GM19395 (cell line): ENCODE data around the gene ALOX12B.
"Not testable (repeated sequence)": the region's sequence is repeated elsewhere in the genome, so short reads cannot be mapped to it uniquely, and the experiment has no call there.

ENCODE experiments used
- ATAC-seq: cut with Tn5 transposase; IDR thresholded peaks from one replicate; pipeline ENCODE4 v1.9.1; 2021; ENCODE audit warnings: mild to moderate bottlenecking, moderate library complexity; ENCODE audit not compliant: unreplicated experiment

ALOX12B gene

DNA sequence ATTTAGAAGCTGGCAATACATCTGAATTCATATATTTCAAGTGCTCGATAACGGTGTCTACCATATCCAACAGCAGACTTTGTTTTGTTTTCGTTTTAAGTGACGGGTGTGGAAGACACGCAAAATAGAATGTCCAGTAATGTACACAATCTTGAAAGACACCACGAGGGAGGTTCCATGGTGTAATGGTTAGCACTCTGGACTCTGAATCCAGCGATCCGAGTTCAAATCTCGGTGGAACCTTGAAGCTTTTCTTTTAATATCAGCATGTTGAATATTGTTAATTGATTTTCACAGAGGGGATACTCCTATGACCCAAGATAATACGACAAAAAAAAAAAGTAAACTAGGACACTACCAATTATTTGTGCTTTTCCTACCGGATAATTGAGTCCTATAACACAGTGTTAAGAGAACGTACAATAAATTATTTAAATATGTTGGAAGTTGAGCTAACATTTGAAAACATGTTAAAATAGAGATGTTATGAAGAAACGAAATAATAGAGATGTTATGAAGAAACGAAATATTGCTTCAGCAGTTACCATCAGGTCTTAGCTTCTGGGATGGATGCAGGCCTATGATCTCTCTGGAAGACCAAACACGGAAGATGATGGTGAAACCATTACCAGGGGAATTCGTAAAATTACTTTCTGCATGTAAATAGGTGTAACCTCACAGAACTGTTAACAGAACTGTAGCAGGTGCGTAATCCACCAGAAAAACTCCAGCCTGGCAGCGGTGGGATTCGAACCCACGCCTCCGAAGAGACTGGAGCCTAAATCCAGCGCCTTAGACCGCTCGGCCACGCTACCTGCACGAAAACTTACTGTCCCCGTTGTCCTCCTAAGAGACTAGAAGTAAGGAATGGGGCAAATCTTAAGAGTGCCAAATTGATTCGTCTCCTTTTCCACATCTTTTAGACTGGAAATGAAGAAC, 32.3 kb upstream of the ALOX12B start:
- peak; percentile 34 for ATAC-seq

DNA sequence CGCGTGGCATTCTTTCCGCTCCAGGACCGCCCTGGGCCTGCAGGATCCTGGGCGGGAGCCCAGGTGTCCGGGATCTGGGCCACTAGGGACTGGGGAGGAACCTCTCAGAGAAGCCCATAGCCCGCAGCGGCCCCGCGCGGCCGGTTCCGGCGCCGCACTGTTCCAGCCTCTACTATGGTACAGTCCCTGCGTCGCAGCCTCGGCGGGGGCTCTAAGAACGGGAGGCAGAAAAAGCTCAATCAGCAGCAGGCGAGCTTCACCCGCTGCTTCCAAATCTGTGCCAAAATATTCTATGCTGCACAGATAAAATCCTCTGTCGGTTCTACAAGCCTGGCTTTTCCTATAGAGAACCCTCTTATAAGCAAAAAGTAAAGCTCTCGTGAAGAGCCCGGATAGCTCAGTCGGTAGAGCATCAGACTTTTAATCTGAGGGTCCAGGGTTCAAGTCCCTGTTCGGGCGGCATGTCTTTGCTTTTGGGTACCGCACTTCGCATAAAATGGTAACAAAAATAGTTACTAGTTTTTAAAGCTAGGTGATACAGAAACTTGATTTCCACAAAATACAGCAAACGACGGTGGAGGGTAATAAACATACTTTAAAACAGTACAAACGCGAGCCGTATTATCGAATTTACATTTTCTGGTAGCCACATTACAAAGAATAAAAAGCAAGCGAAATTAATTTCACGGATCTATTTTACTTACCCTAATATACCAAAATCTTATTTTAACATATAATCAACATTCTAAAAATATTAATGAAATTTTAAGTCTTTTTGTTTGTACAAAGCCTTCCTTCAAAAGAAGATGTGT, 31.5 kb upstream of the ALOX12B start:
- peak; percentile 35 for ATAC-seq

- no peak for ATAC-seq
These were observed 30.7 kb upstream of the ALOX12B start, which contains the start of gene ALOXE3 for GRCh38 chr17:8117980-8118768. Gene ALOXE3, minus strand, starts transcription at chr17:8118514. Its CDS starts 524 bp downstream, at chr17:8117990.

- no peak for ATAC-seq
These were observed 30.0 kb upstream of the ALOX12B start for GRCh38 chr17:8117367-8117979.

DNA sequence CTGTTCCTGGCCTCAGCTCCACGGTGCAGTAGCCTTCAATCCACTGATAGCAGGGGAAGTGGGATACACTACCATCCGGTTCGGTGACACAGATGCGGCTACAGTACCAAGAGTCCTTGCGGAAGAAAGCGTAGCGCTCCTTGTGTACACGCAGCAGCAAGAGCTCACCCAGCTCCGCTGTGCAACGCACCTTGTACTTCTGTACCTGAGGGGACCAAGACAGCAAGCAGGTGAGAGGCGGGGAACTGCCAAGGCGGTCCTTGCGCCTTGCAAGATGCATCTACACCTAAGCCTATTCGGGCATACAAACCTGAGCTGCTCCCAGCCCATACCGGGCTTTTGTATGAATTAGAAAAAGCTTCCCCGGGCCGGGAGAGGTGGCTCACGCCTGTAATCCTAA, 29.3 kb upstream of the ALOX12B start:
- no peak for ATAC-seq

GRCh38 chr17:8110907-8111306, 23.4 kb upstream of the ALOX12B start:
- no peak for ATAC-seq

DNA sequence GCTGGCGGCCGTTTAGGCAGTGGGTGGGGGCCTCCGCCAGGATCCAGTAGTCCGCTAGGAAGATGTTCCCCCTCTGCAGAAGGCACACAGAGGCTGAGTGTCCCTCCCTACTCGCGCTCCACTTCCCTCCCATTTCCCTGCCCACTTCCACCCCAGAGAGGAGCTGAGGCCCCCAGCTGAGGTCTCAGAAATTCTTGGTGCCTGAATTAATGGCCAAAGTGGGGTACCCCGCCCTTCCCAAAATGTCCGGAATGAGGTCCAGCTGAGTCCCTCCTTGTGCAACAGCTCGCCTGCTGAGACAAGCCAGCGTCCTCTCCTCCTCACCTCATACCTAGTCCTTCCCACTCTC, 22.9 kb upstream of the ALOX12B start:
- ATAC-seq: no peak

DNA sequence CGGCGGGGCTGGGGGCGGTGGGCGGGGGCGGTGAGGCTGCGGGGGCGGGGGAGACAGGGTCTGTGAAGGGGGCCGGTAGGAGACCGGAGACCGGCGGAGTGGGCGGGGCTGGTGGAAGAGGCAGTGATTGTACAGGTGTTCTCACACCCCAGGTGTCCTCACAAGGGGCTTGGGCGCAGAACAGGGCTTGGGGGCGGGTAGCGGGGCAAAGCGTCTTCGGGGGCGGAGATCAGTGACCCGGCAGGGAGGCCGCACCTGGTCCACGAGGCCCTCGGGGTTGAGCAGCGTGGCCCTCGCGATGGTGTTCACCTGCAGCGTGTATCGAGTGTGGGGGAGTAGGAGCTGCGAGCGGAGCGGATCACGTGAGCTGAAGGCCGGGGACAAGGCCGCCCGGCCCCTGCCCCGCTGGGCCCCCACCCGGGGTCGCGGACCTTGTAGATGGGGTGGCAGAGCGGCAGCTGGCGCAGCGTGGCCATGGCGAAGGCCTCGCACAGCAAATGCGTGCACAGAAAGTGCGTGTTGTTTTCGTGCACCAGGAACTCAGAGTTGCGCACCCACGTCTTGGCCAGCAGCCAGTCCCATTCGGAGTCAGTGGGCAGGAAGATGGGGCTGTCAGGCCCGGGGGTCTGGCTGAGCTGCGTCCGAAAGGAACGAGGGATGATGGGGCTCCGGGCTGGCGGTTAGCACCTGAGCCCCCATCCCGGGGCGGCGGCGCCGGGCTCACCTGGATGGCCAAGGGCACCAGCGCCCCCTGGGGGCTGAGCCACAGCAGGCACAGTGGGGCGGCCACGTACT, 22.3 kb upstream of the ALOX12B start:
- ATAC-seq: no peak

- no peak for ATAC-seq
These were observed 21.6 kb upstream of the ALOX12B start for GRCh38 chr17:8108972-8109660.

- not testable (repeated sequence) for ATAC-seq
These were observed 19.5 kb upstream of the ALOX12B start for GRCh38 chr17:8106980-8107379.

- ATAC-seq: no peak
These were observed 18.5 kb upstream of the ALOX12B start for GRCh38 chr17:8105957-8106398.

- no peak for ATAC-seq
These were observed 17.4 kb upstream of the ALOX12B start for GRCh38 chr17:8104911-8105310.

GRCh38 chr17:8103549-8103948, 16.0 kb upstream of the ALOX12B start:
- ATAC-seq: no peak

- ATAC-seq: no peak
These were observed 14.2 kb upstream of the ALOX12B start for GRCh38 chr17:8101721-8102120.

GRCh38 chr17:8100763-8101162, 13.2 kb upstream of the ALOX12B start:
- ATAC-seq: no peak

GRCh38 chr17:8100111-8100510, 12.6 kb upstream of the ALOX12B start:
- no peak for ATAC-seq

DNA sequence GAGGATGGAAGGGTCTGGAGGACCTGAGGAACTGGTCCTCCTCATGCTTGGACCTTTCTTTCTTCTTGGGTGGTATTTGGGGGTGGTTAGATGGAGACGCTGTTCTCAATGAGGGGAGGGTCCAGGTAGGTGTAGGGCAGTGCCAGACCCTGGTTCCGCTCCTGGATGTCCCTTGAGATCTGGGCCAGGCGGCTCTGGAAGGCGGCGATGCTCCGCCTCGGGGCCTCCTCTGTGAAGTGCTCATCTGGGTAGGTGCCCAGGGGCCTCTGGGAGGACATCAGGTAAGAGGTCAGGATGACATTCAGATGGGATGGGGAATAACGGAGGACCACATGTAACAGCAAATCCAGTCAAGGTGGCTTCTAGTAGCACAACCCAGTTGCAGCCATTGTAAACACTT, 9.0 kb upstream of the ALOX12B start:
- ATAC-seq: no peak

DNA sequence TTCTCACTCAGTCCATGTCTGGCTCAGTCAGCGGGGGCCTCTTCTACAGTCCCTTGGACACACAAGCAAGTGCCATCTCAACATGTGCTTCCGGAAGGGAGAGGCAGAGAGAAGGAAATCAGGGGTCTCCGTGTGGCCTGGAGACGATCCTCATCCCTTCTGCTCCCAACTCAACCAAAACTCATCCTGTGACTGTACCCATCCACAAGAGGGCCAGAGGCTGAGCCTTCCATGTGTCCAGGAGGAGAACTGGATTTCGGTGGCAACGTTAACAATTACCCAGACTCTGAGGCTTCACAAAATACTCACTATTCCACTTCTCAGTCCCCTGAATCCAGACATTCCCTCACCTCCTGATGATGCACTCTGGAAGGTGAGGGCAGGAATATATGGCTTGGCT, 7.8 kb upstream of the ALOX12B start:
- no peak for ATAC-seq

GRCh38 chr17:8091033-8091687, 3.6 kb upstream of the ALOX12B start:
- no peak for ATAC-seq
